Stimulated activated naive CD8-positive, alpha-beta T cell treated with anti-CD3 and anti-CD28 coated beads, Interleukin-15, Interleukin-2, amounts not matched to agents 100 ng/mL and 50 ng/mL, for 24 hours (primary cell): ENCODE results near the gene MXD4.
"Not testable (repeated sequence)": the region's sequence is repeated elsewhere in the genome, so short reads cannot be mapped to it uniquely, and the experiment has no call there.

Experiments used
- H3K27ac Mint-ChIP-seq: one replicate; pipeline ENCODE4 v1.8.0; 2021; ENCODE audit warnings: mild to moderate bottlenecking, mixed read lengths
- H3K27me3 Mint-ChIP-seq: one replicate; pipeline ENCODE4 v1.8.0; 2021; ENCODE audit warnings: mixed read lengths
- H3K36me3 Mint-ChIP-seq: one replicate; pipeline ENCODE4 v1.8.0; 2021; ENCODE audit warnings: low read depth, mixed read lengths
- H3K4me1 Mint-ChIP-seq: one replicate; pipeline ENCODE4 v1.8.0; 2021; ENCODE audit warnings: low read depth, mixed read lengths
- H3K4me3 Mint-ChIP-seq: one replicate; pipeline ENCODE4 v1.8.0; 2021; ENCODE audit warnings: mild to moderate bottlenecking, mixed read lengths
- H3K9me3 Mint-ChIP-seq: one replicate; pipeline ENCODE4 v1.8.0; 2021; ENCODE audit warnings: mixed read lengths

Gene MXD4

DNA sequence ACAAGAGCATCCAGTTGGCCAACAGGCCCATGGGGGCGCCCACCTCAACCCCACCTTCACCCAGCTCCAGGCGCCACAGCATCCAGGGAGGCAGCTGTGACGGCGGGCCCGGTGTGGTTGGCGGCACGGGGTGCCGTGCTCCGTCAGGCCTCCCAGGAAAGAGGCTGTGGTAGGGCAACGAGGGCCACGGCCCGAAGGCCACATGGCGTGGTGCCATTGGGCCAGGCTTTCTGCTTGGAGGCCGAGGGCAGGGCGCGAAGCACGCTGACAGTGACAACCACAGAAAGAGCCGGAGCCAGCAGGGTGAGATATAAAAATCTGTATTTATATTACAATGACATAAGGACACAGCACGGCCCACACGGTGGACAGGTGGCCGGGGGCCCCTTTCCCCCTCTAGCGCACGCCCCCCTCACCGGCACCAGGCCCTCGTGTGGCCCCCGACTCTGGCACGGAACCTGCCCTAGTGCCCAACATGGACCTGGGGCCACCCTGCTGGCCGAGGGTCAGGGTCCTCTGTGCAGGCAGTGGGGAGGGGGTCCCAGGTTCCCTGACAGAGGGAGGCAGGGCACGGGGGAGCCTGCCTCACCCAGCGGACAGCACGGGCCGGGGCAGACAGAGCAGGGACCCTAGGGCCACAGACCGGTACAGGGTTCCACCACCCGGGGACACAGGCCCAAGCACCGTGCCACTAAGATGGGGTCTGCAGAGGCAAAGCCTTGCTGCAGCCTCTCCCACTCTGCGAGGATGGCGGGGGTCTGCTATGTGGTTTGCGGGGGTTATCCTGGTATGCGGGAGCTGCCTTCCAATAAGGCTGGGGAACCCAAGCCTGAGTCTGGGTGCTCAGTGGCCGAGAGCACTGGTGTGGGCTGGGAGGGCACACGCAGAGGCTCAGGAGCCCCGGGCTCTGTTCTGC, 14.5 kb downstream of the MXD4 start:
- Mint-ChIP-seq H3K27me3 (no peaks in the 10 kb centered on the region), H3K4me1 (peaks cover 13% of the 10 kb centered on the region), H3K4me3 (no peak overlapping the region), H3K9me3 (no peaks in the 10 kb centered on the region), H3K27ac (no peak overlapping the region), H3K36me3 (no peaks in the 10 kb centered on the region)

DNA sequence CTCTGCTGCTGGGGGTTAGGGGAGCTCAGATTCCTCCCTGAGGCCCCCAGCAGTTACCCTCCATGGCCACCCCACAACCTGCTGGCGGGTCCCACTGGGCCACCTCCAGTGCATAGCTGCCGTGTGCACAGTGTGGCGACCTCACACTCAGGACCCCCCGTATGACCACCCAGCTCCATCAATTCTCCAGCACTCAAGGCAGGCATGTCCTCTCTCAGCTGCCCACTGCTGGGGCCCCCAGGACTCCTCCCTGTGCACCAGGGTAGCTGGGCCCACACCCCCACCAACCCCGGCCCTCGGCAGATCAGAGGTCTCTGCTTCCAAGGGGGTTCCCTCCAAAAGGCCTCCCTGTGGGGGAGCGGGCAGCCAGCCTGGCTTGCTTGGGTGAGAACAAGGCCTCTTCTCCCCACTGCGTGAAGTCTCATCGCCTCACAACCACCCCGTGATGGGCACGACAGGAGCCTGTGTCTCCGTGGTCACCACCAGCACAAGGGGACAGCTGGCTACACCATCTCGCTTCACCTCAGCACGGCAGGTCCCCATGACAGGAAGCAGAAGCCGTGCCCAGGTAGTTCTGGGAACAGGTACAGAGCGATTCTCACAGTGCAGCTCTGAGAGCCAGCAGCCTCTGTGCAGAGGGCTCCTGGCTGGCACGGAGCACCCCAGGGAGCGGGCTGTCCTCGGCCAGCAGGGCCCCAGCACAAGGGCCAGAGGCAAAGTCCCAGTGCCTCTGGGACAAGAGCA, 15.4 kb downstream of the MXD4 start:
- H3K27ac Mint-ChIP-seq, result no peak overlapping the region
- H3K36me3 Mint-ChIP-seq, result no peaks in the 10 kb centered on the region
- H3K9me3 Mint-ChIP-seq, result no peaks in the 10 kb centered on the region
- peaks cover 13% of the 10 kb centered on the region for H3K4me1 Mint-ChIP-seq
- no peak overlapping the region for H3K4me3 Mint-ChIP-seq
- no peaks in the 10 kb centered on the region for H3K27me3 Mint-ChIP-seq

DNA sequence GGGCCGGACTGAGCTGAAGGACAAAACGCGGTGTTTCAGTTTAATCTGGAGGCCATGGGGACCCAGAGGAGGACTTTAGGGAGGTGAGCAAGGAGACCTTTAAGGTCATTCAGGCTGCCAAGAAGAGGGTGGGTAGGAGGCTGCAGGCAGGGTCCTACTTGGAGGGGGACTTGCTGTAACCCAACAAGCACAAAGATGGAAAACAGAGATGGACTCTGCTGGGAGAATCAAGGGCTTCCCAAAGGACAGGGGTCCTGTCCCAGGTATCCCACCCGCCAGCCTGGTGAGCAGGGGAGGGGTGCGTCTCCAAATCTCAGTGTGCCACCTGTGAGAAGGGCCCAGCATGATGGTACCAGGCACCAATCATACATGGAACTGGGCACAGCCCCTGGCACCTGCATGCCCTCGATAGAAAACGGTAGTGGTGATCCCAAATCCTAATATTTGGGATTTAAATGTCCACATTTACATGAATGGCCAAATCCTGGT, 16.1 kb downstream of the MXD4 start:
- Mint-ChIP-seq H3K9me3 (no peaks in the 10 kb centered on the region), H3K27me3 (no peaks in the 10 kb centered on the region), H3K36me3 (peaks cover under 1% of the 10 kb centered on the region), H3K27ac (no peak overlapping the region), H3K4me1 (peaks cover 16% of the 10 kb centered on the region), H3K4me3 (no peak overlapping the region)

DNA sequence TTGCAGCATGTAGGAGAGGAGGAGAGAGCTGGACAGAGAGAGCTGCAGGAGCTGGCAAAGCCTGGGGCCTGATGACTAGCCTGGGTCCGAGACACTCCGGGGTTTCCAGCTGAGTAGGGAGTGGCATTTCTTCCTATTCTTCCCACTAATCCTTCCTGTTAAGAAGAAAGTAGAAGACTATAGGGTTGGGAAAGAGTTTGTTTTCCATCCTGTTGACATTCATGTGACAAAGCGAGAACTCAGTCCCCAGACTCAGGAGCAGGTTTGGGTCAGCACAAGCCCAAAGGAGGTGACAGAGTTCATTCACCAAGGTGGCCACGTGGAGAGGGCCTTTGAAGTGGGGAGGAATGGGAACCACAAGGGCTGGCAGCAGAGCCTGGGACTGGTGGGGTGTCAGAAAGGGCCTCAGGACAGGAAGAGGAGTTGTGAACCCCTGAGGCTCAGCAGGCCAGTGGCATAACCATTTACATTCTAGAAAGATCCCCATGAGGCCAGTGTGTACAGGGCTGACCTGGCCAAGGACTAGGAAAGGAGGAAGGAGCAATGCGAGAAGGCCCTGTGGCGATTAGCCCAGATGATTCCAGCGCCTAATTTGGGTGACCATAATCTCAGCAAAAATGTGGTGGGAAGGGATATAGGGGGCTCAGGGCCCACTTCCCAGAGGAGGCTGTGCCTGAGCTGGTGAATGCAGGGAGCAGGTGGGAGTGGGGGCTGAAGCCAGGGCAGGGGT, 16.7 kb downstream of the MXD4 start:
- Mint-ChIP-seq H3K36me3 (peaks cover 6% of the 10 kb centered on the region), H3K4me1 (peaks cover 22% of the 10 kb centered on the region), H3K9me3 (no peaks in the 10 kb centered on the region), H3K27me3 (no peaks in the 10 kb centered on the region), H3K27ac (peak overlapping the region; percentile 18), H3K4me3 (no peak overlapping the region)

DNA sequence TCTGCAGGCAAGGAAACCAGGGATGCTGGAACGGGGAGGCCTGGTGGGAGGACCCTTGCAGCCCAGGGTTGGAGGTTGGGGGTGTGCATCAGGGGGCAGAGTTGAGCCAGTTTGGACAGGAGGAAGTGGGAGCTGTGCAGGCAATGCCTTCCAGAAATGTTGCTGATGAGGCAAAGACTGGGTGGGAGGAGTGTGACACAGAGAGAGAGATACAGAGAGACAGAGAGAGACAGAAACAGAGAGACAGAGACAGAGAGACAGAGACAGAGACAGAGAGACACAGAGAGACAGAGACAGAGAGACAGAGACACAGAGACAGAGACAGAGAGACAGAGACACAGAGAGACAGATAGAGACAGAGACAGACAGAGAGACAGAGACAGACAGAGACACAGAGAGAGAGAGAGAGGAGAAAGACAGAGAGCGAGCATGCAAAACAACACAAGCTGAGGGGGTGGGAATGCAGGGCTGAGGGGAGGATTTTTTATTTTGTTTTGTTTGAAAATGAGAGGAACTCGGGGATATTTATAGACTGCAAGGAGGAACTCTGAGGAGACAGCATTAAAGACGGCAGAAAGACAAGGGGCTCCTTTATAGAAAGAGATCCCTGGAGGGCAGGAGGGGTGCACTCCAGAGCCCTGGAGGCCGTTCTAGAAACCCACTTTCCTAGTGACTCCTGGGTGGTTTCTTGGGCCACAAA, 18.1 kb downstream of the MXD4 start:
- H3K4me3 Mint-ChIP-seq, result no peak overlapping the region
- peak overlapping the region; percentile 2 for H3K27ac Mint-ChIP-seq
- H3K36me3 Mint-ChIP-seq, result peaks cover 17% of the 10 kb centered on the region
- H3K9me3 Mint-ChIP-seq, result no peaks in the 10 kb centered on the region
- H3K27me3 Mint-ChIP-seq, result no peaks in the 10 kb centered on the region
- H3K4me1 Mint-ChIP-seq, result peaks cover 33% of the 10 kb centered on the region

DNA sequence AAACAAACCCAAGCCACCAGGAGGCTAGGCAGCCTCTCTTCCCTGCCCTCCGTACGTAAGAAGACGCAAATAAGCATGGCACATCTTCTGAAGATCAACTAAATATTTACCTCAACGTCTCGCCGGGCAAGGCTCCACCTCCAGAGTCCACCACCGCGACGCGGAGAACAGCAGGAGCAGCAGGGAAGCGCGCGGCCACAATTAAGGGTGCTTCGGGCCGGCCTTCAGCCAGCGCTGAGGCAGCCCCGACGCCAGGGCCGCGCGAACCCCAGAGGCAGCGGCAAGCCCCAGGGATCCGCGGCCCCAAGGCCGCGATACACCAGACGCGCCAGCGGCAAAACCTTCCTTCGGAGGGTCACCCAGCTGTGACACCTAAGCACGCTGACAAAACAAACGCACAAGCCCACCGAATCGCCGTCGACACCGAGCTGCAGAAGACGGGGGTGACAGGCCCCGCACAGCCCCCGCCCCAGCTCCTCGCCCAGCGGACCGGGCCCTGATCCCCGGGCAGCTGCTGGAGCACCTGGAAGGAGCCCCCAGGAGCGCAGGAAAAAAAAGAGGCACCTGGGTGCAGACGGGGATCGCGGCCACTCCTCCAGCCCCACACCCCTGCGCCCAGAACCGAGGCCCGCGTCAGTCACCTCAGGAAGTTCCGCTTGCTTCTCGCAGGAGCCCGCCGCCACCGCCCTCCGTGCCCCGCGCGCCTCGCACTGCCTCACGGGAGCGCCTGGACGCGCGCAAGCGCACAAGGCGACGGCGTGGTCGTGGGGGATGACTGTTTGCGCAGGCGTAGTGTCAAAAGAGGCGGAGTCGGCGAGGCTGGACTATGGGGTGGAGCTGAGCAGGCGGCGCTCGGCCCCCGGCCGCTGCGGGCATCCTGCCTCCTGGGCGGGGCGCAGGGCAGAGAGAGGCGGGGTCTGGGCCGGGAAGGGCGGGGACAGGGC, 20.2 kb downstream of the MXD4 start, which contains the start of the genes HAUS3 and POLN:
Gene HAUS3, minus strand, starts transcription at position 712 of the 944 bp plus-strand sequence. CDS start 1,175 bp downstream, outside the sequence.
Gene POLN, minus strand, starts transcription at position 712 of the 944 bp plus-strand sequence. CDS start 12,890 bp downstream, outside the sequence.
- H3K27ac Mint-ChIP-seq, result peak within 1 kb of the TSS; percentile 80
- H3K9me3 Mint-ChIP-seq, result no peaks in the 10 kb centered on the region
- peak within 1 kb of the TSS; percentile 93 for H3K4me3 Mint-ChIP-seq
- H3K36me3 Mint-ChIP-seq, result peaks cover 27% of the 10 kb centered on the region
- no peaks in the 10 kb centered on the region for H3K27me3 Mint-ChIP-seq
- peaks cover 50% of the 10 kb centered on the region for H3K4me1 Mint-ChIP-seq

DNA sequence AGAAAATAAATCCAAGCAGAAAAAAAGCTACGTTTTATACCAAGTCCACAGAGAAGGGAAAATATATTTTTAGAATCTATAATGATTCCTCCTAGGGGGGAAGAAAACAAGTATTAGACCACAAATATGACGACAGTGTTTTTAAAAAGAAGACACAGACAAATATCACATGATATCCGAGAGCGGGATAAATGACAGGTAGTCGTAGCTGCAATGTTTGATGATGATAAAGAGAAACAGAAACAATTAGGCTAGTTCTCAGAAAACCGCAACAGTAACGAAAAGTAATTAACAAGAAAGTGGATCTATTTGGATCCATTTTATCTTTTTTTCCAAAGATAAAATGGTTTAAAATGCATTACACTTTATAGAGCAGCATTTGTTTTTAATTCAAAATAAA, 20.9 kb downstream of the MXD4 start:
- H3K4me1 Mint-ChIP-seq, result peaks cover 54% of the 10 kb centered on the region
- H3K27ac Mint-ChIP-seq, result peak overlapping the region; percentile 80
- H3K36me3 Mint-ChIP-seq, result peaks cover 31% of the 10 kb centered on the region
- H3K9me3 Mint-ChIP-seq, result no peaks in the 10 kb centered on the region
- no peaks in the 10 kb centered on the region for H3K27me3 Mint-ChIP-seq
- H3K4me3 Mint-ChIP-seq, result peak overlapping the region; percentile 93

DNA sequence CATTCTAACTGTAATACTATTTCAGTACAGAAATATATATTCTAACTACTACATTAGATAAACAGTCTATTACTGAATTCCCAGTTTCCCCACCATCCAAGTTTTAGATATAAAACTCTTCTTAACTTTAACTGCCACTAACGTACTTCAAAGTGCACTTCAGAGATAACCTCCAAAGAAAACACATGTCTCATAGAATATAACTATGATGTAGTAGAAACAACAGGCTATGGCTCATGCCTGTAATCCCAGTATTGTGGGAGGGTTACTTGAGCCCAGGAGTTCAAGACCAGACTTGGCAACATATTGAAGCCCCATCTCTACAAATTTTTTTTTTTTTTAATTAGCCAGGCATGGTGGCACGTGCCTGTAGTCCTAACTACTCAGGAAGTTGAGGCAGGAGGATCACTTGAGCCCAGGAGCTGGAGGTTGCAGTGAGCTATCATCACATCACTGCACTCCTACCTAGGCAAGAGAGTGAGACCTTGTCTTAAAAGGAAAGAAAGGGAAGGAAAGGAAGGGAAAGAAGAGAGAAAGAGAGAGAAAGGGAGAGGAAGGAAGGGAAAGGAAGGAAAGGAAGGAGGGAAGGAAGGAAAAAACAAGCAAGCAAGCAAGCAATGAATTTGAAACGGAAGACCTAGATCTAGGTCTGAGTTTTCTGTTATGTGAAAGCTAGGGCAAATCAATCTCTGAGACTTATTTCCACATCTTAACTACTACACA, 24.8 kb downstream of the MXD4 start:
- H3K4me3 Mint-ChIP-seq, result no peak overlapping the region
- H3K36me3 Mint-ChIP-seq, result peaks cover 64% of the 10 kb centered on the region
- H3K27me3 Mint-ChIP-seq, result no peaks in the 10 kb centered on the region
- H3K4me1 Mint-ChIP-seq, result peaks cover 65% of the 10 kb centered on the region
- H3K9me3 Mint-ChIP-seq, result no peaks in the 10 kb centered on the region
- H3K27ac Mint-ChIP-seq, result no peak overlapping the region

DNA sequence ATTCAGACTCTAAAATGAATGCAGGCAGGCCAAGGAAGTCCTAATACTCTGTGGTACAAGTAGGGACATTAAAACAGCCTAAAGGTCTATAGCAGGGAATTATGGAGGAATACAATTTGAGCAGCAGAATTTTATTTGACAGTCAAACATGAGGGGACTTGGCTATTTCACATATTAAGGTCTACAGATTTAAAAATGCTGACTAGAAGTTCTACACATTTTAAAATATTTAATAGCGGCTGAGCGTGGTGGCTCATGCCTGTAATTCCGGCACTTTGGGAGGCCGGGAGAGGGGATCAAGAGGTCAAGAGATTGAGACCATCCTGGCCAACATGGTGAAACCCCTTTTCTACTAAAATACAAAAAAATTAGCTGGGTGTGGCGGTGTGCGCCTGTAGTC, 30.8 kb downstream of the MXD4 start:
- Mint-ChIP-seq H3K4me1 (peaks cover 25% of the 10 kb centered on the region), H3K36me3 (peaks cover 53% of the 10 kb centered on the region), H3K27ac (no peak overlapping the region), H3K9me3 (no peaks in the 10 kb centered on the region), H3K27me3 (no peaks in the 10 kb centered on the region), H3K4me3 (no peak overlapping the region)

DNA sequence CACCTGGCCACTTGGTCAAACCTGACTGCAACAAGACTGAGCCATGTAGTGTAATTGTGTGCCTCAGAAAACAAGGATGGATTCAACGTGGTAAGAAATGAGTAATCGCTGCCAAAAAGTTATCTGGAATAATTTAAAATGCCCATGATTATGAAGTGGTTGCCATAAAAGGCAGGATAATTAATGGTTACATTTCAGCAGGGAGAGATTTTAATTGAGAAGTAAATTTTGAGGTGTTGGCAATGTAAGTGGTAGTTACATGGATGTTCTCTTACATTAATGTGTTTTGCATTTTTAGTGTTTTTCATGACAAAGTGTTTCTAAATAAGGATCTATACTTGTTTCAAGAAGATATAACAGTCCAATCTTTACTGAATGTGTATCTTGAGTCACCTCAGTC, 35.6 kb downstream of the MXD4 start:
- no peak overlapping the region for H3K4me3 Mint-ChIP-seq

DNA sequence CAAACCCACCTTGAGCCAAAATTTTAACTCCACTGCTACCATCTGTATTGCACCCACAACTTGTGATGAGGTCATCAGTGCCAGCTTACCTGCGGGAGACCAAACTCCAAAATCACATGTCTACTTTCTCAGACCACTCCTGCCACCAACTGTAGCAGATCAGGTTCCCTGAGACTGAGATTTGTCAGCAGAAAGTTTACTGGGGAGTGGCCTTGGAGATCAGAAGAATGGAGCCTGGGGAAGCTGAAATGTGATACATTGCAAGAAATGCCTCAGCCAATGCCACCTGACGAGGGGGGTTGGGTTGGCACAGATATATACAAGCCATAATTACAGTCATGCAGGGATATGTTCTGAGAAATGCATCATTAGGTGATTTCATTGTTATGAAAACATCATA, 39.1 kb downstream of the MXD4 start:
- H3K36me3 Mint-ChIP-seq, result peaks cover 20% of the 10 kb centered on the region
- no peak overlapping the region for H3K4me3 Mint-ChIP-seq
- H3K9me3 Mint-ChIP-seq, result no peaks in the 10 kb centered on the region
- no peaks in the 10 kb centered on the region for H3K4me1 Mint-ChIP-seq
- no peaks in the 10 kb centered on the region for H3K27me3 Mint-ChIP-seq
- H3K27ac Mint-ChIP-seq, result no peak overlapping the region

More for the DNA sequence above, 35.6 kb downstream of the MXD4 start:
- Mint-ChIP-seq H3K9me3 (no peaks in the 10 kb centered on the region), H3K4me1 (no peaks in the 10 kb centered on the region), H3K36me3 (peaks cover 28% of the 10 kb centered on the region), H3K27ac (no peak overlapping the region), H3K27me3 (no peaks in the 10 kb centered on the region)

DNA sequence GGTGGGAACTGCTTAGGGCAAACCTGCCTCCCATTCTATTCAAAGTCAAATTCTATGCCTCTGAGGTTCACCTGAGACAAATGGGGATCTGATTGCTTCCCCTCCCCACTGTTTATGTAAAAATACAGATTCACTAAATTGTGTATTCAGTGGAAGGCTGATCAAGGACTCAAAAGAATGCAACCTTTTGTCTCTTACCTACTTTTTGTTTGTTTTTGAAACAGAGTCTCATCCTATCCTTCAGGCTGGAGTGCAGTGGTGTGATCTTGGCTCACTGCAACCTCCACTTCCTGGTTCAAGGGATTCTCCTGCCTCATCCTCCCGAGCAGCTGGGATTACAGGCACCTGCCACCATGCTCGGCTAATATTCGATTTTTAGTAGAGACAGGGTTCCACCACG, 40.5 kb downstream of the MXD4 start:
- not testable (repeated sequence) for H3K9me3 Mint-ChIP-seq, H3K4me3 Mint-ChIP-seq, H3K27ac Mint-ChIP-seq, H3K27me3 Mint-ChIP-seq, H3K4me1 Mint-ChIP-seq
- H3K36me3 Mint-ChIP-seq, result peaks cover 12% of the 10 kb centered on the region
